Stimulated activated CD8-positive, alpha-beta memory T cell treated with anti-CD3 and anti-CD28 coated beads, Interleukin-7, amount 100 ng/mL, for 24 hours (primary cell): ENCODE measurements around the gene SYNGR1.

ENCODE experiments used
- DNase-seq: peaks from one replicate; pipeline ENCODE4 v3.0.0-alpha.2; 2020; ENCODE audit warnings: low read depth

The SYNGR1 gene

DNA sequence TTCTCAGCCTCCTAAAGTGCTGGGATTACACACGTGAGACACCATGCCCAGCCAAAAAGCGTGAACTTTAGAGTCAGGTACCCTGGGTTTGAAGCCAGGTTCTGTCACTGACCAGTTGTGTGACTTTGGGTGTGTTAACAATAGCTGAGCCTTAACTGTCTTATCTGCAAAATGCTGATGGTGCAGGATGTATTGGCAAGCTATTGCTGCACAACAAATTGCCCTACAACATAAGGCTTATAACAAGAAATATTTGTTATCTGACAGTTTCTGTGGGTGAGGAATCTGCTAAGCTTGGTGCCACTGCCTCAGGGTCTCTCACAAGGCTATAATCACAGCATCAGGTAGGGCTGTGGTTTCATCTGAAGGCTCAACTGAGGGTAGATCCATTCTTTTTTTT lies 21.9 kb downstream of the SYNGR1 start:
- no peak for DNase-seq

DNA sequence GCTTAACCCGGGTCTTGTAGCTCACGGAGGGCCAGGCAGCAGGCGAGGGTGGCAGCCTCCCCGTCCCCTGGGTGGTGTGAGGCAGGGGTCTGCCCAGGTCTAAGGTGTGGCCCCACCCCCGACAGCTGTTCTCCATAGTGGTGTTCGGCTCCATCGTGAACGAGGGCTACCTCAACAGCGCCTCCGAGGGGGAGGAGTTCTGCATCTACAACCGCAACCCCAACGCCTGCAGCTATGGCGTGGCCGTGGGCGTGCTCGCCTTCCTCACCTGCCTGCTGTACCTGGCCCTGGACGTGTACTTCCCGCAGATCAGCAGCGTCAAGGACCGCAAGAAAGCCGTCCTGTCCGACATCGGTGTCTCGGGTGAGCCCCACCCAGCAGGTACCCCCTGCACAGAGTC lies 24.4 kb downstream of the SYNGR1 start:
- DNase-seq = no peak

DNA sequence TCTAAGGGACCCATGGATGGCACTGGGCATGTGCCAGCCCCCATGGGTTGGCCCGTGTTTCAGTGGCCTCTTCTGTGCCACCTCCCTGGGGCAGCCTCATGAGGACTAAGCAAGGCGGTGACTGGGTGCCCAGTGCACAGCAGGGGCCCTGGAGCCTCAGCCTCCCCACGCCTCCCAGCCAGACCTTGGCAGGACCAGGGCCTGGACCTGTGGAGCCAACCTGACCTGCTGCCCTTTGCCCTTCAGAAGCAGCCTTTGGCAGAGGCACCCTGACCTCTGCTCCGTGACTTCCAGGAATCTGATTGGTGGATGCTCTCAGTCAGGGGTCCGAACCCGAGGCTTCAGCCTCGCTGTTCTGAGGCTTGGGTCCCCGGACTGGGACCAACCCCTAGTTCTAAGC lies 25.0 kb downstream of the SYNGR1 start:
- no peak for DNase-seq

DNA sequence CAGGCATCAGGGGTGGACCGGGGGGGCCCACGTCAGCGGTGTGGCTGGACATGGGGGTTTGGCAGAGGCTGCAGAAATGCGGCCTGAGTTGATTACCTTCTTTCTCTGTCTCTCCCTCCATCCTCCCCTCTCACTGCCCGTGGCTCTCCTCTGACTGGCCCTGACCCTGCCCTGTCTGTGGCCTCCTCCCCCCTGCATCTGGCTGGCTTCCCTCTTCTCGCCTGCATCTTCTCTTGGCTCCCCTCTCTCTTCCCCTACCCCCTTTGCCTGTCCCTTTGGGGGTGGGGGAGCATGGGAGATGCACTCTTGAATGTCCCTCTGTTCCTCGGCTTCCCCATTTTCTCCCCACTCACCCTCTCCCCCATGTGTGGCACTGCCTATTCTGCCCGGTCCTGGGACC lies 25.9 kb downstream of the SYNGR1 start:
- DNase-seq = no peak

DNA sequence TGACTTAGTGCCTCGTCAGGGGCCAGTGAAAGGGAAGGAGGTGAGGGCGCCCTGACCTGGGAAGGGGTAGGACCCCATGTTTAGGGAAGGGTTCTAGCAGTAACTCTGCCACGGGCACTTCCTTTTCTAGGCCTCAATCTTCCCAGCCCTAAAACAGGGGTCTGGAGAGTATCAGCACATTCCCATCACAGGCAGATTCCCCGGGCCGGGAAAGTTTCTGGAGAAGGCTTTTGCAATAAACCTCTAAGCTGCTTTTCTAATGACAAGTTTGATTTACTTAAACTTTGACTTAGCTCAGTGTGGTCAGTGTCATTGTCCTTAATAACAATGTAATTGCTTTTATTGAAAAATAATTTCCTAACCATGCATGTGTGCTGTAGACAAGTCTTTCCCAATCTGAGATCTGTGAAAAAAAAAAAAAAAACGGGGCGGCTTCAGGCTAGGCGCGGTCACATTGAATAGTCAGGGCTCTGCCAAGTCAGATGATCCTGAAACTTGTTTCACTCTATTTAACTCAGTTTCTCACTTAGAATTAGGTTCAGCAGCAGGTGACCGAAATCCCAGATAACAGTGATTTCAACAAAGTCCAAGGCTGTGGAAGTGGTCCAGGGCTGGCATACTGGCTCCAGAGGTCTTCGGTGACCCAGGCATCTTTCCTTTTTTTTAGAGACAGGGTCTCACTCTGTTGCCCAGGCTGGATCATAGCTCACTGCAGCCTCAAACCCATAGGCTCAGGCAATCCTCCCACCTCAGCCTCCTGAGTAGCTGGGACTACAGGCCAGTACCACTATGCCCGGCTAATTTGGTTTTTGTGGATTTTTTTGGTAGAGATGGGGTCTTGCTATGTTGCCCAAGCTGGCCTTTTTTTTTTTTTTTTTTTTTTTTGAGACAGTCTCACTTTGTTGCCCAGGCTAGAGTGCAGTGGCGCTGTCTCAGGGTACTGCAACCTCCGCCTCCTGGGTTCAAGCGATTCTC lies 30.3 kb downstream of the SYNGR1 start:
- DNase-seq = no peak

DNA sequence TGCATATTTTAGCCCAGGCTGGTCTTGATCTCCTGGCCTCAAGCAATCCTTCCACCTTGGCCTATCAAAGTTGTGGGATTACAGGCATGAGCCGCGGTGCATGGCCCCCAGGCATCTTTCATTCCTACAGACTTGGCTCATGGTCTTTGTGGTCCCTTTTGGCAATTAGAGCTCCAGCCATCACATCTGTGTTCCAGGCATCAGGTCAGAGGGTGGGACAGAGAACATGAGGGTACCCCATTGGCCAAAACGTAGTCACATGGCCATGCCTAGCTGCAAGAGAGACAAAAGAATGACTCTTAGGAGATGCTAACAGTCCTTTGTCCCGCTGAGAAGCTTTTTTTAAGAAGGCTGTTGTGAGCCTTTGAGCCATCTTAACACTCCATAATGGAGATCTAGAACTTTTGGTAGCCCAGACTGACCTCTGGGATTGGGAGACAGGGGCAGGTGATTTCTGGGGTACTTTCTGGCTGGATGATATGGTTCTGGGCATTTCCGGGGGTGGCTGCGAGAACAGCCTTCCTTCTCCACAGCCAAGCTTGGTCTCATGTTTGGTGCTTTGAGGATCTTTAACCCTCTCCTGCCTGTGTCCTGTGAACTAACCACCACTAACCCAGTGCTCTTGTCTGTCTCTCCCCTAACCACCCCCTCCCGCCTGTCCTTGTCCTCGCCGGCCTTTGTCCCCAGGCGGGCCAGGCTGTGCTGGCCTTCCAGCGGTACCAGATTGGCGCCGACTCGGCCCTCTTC lies 31.4 kb downstream of the SYNGR1 start:
- DNase-seq = no peak

DNA sequence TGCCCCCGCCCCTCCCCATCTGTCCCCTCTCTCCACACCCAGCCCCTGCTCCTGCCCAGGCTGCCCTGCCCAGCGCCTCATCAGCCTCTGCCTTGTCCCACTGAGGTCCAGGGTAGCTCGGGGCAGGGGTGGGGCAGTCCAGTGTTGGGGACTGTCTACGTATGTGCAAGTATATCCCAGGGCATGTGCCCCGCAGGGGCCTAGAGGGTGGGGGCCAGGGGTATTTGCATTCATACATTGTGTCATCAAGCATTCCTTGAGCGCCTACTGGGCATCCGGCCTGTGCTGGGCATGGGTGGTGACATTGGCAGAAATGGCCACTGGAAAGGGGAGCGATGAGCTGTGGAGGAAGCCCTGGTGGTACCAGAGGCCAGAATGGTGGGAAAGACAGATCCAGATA lies 32.1 kb downstream of the SYNGR1 start:
- no peak for DNase-seq

DNA sequence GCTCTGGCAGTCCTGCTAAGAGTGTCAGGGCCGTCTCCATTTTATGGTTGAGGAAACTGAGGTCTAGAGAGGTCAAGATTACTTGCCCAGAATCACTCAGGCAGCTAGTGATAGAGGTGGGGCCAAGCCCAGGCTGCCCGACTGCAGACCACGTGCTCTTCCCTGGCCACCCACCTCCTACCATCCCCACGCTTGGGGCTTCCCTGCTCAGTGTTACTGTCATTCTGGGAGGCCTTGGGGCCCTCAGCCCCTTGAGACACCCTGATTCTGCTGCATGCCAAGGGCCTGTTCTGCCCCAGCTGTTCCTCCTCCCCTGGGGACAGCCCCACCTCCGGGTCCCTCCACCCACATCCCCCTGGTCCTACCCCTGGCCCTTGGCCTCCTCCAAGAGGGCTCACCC lies 32.6 kb downstream of the SYNGR1 start:
- DNase-seq = no peak

DNA sequence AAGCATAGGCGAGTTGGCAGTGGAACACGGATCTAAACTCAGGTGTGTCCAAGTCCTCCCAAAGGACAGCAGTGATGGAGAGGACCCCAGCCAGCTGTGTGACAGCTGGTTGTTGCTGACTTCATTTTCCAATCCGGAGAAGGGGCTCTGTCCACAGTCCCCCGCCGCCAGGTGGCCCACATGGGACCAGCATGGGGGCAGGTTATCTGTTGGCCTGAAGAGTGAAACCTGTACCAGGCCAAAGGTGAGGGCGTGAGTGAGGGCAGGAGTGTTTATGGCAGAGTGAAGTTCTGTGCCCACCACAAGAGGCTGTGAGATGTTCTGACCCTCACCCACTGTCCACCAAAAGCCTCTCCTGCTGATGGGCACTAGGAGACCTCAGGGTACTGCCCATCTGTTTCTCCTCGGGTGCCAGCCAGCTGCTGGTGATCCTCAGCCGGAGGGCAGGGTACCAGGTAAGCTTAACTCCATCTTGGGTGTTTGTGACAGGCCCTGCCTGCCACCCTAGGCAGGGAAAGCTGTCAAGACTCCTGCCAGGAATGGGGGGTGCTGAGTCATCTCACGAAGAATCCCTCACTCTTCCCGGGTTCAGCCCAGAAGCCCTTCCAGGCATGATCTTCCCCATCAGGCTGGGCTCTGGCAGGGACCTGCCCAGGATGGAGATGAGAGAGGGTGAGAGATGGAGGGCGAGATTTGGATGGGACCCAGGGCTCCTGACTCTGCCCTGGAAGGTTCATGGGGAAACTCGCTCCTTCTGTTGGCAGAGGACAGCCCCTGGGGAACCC lies 34.2 kb downstream of the SYNGR1 start:
- DNase-seq = no peak

DNA sequence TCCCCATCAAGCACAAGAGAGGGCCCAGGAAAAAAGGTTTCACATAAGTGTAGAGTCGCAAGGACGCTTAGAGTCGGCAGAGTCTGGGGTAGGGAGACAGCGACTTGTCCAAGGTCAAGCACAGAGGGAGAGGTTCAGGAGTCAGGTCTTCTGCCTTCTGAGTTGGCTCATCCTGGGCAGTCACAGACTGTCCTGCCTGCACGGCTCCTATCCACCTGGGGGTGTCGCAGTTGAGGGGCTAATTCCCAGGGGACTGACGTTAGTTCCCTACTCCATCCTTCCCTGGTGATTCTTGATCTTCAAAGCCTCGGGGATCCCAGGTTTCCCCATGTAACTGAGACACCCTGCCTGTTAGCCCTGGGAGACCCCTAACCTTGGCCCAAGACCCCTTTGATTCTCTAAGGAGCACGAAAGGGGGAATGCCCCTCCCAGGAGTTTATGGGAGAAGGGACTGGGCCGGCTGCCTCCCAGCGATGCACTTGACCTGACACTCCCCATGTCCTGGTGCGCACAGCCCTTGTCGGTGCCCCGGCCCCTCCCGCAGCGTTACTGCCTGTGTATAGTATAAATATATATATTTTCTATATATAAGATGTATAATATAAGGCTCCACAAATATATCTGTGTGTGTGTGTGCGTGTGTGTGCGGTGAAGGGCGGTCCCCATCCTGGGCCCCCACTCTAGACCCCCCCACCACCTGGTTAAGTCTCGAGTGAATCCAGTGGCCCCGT lies 35.1 kb downstream of the SYNGR1 start:
- DNase-seq = no peak

DNA sequence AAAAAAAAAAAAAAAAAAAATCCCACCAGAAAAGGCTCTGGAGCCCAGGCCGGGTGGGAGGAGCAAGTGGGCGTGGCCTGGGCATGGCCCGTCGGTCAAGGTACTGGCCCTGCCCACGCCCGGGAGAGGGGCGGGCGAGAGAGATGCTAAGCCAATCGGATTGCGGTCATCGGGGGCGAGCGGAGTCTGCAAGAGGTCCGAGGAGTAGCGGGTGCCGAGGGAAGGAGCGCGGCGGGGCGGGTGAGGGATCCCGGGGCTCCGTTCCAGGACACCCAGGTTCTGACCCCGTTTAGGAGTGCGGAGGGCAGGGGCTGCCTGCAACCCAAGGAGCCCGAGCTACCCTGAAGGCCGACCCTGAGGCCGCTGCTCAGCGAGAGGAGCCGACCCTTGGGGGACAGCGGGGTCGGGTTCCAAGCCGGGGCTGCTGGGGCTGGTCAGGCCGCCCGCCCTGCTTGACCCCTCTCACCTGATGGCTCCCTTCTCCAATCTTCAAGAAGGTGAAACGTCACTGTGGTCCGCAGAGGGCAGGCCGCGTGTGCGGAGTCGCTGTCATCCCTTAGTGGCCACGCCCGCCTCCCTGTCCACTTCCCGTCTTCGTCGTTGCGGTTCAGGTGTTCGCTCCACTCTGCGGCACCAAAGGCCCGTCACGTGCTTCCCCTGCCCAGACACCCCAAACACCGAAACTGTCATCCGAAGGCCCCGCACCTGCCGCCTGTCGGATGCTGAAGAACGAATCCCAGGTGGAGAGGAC lies 38.6 kb downstream of the SYNGR1 start:
- peak; percentile 33 for DNase-seq

DNA sequence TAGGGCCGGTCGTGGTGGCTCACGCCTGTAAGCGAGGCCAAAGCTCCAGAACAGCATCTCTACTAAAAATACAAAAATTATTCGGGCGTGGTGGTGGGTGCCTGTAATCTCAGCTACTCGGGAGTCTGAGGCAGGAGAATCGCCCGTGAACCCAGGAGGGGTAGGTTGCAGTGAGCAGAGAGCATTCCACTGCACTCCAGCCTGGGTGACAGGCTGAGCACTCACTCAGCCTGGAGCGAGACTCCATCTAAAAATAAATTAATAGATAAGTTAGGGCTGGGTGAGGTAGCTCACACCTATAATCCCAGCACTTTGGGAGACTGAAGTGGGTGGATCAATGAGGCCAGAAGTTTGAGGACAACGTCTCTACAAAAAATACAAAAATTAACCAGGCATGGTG lies 39.6 kb downstream of the SYNGR1 start:
- no peak for DNase-seq

DNA sequence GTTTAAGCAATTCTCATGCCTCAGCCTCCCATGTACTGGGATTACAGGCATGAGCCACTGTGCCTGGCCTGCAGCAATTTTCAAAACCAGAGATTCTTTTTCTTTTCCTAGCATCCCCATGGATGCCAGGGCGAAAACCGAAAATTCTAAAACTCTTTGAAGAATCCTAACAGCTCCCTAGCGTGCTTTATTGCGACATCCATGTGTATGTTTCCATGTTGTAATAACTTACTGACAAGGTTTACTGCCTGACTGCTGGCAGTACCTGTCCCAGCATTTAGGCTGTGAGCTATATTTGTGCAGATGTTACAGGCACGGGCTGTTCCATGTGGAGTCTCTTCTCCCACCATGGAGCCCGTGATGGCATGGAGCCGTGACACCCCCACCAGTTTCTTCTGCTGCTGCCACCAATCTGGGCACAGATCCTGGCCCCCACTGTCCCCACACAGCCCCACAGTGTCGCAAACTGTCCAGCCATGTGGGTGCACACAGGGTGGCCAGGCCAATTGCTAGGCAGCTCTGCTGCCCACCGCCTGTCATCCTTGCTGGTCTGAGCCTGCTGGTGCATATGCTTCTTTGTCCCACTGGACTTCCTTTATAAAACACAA lies 42.7 kb downstream of the SYNGR1 start:
- no peak for DNase-seq

DNA sequence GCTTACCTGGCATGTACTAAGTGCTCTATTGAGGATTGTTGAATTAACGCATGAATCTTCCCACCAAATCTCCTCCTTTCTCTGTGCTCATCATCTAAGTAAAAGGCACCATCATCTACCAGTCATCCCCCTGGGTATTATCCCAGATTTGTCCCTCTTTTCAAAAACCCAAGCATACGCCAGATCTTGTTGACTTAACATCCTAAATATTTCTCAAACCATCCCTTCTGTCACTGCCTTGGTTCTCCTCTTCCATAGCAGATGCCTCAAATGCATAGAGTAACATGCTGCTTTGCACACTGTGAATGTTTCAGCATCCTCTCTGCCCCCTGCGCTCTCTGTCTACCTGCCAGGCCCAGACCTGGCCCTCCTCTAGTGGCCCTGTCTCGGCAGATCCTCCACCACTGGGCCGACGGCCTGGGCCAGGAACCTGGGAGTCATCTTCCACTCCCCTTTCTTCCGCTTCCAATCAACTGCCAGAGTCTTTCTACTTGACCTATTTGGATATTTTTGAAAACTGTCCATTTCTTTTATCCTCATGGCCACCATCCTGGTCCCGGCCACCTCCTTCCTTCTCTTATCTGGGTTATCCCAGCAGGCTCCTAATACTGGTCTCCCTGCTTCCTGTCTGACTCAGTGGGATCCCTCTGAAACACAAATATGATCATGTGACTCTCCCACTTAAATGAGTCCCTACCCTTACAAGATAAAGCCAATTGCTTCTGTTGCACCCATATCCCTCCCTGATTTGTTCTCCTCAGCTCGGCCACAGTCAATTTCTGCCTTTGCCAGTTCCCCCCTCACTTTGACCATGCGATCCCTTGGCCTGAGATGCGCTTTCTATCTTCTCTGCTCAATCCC lies 46.4 kb downstream of the SYNGR1 start:
- no peak for DNase-seq

DNA sequence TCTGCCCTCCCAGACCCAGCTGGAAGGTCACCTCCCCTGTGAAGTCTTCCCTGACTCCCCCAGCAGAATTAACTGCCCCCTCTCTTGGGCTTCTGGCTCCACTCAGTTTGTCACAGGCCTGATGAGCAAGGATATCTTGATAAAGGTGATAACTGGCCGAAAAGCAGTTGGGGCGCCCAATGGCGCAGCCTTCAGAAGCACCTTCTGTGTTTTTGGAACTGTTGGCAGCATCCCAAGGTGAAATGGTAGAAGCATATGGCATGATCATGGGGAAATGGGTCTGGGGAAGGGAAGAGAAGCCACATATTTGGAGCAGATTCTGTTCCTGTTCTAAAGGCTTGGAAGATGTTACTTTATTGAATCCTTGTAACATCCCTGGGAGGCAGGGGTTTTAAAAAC lies 47.0 kb downstream of the SYNGR1 start:
- no peak for DNase-seq

DNA sequence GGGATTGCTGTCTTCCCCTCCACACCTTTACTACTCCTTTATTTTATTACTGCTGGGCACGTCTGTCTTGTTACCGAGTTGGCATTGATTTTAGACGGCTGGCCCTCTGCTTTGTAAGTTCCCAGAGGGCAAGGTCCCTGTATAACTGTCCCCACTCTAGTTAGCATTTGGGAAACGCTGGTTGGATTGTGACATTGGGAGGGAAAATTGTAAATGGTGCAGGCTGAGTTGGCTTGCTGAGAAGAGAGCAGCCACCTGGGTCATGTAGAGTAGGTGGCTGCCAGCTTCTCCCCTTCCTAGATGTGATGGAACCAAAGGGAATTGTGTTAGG lies 51.5 kb downstream of the SYNGR1 start:
- no peak for DNase-seq

DNA sequence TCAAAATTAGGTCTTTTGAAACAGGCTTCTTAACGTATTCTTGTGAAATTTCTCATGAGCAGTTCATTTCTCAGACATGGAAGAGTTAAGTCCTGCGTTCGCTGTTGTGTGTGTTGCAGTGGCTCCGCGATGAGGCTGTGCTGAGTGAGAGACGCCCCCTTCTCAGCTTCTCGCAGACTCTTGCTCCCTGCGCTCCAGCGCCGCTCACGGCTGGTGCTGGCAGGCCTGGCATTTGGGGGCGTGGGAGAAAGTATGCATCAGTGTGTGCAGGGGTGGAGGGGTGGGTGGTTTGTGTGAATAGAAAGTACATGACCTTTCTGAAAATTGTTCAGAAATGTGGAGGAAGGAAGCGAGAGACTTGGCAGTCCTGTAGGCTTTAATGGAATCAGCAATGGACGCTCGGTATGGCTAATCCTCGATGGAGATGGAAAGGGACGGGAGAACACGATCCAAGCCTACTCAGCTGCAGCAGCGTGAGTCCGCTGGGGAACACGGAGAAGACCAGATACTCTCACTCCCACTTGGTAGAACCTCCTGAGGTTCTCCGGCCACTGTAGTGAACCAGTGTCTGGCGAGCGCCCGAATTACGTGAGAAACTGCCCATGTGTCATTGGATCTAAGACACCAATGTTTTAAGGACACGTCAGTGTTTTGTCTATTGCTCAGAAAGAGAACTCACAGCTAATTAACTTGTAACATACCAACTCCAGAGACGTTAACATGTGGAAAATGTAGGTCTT lies 55.7 kb downstream of the SYNGR1 start:
- no peak for DNase-seq

DNA sequence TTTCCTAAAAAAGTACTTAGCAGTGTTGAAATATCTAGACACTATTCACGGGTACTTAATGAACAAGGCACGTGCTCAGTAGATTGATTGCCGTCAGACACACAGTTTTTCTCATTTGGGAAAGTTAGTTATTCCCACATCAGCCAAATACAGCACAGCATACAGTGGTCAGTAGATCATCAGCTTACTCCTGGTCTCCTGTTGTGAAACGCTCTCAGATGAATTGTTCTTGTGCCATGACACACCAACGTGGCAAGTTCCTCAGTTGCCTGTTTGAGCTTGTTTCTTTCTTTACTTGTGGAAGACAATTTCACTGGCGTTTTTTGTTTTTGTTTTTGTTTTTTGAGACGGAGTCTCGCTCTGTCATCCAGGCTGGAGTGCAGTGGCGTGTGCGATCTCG lies 58.4 kb downstream of the SYNGR1 start:
- no peak for DNase-seq

DNA sequence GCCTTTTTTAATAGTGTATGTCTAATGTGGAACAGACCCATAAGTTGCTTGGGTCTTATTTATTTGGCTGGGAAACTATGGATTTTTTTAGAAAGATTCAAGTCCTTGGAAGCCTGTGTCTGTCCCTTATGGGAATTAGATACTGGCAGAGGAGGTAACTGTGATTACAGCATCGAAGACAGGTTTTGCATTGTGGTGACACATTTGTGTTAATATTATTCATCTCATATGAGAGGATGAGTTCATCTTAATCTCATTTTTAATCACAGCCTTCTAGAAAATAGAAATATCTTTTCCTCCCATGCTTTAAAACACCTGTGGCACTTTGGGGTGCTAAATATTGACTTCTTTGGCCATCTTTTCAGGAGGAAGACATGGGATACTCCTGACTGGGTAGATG lies 59.0 kb downstream of the SYNGR1 start:
- DNase-seq = no peak
